GM21515 (cell line): Measurements from ENCODE around the gene IFNG-AS1.
A peak's percentile ranks its signal among the peaks of the same experiment; 100 is the strongest.

Experiments used
- ATAC-seq: cut with Tn5 transposase; IDR thresholded peaks from one replicate; pipeline ENCODE4 v1.9.1; 2021; ENCODE audit not compliant: unreplicated experiment

Gene IFNG-AS1

GRCh38 chr12:67989184-67989920, at the start of gene IFNG-AS1:
Gene IFNG-AS1 (plus strand): TSS chr12:67989447.
- no peak for ATAC-seq

- no peak for ATAC-seq
Measured at GRCh38 chr12:67939611-67940010, 49.6 kb upstream of the IFNG-AS1 start.

GRCh38 chr12:67940780-67941243, 48.4 kb upstream of the IFNG-AS1 start:
- no peak for ATAC-seq

GRCh38 chr12:67942724-67943123, 46.5 kb upstream of the IFNG-AS1 start:
- ATAC-seq: no peak

- peak; percentile 79 for ATAC-seq
Measured at GRCh38 chr12:67943141-67943892, 45.9 kb upstream of the IFNG-AS1 start.

GRCh38 chr12:67944093-67944492, 45.2 kb upstream of the IFNG-AS1 start:
- no peak for ATAC-seq

- ATAC-seq: no peak
Measured at GRCh38 chr12:67952787-67953186, 36.5 kb upstream of the IFNG-AS1 start.

- no peak for ATAC-seq
Measured at GRCh38 chr12:67957383-67957782, 31.9 kb upstream of the IFNG-AS1 start.

- no peak for ATAC-seq
Measured at GRCh38 chr12:67958187-67958586, 31.1 kb upstream of the IFNG-AS1 start.

- no peak for ATAC-seq
Measured at GRCh38 chr12:67964456-67964855, 24.8 kb upstream of the IFNG-AS1 start.

- no peak for ATAC-seq
Measured at GRCh38 chr12:67966560-67966959, 22.7 kb upstream of the IFNG-AS1 start.

GRCh38 chr12:67968321-67968720, 20.9 kb upstream of the IFNG-AS1 start:
- ATAC-seq: no peak

- no peak for ATAC-seq
Measured at GRCh38 chr12:67968725-67969124, 20.5 kb upstream of the IFNG-AS1 start.

- ATAC-seq: no peak
Measured at GRCh38 chr12:67969134-67969802, 20.0 kb upstream of the IFNG-AS1 start.

- ATAC-seq: no peak
Measured at GRCh38 chr12:67977668-67978067, 11.6 kb upstream of the IFNG-AS1 start.

GRCh38 chr12:67980391-67980790, 8.9 kb upstream of the IFNG-AS1 start:
- no peak for ATAC-seq

GRCh38 chr12:67981287-67982162, 7.7 kb upstream of the IFNG-AS1 start:
- ATAC-seq: no peak

GRCh38 chr12:67982164-67982563, 7.1 kb upstream of the IFNG-AS1 start:
- no peak for ATAC-seq

GRCh38 chr12:67986632-67987031, 2.6 kb upstream of the IFNG-AS1 start:
- no peak for ATAC-seq

- peak; percentile 72 for ATAC-seq
Measured at GRCh38 chr12:67988601-67989021, 636 bp upstream of the IFNG-AS1 start.

GRCh38 chr12:67991158-67991557, 1.9 kb downstream of the IFNG-AS1 start:
- ATAC-seq: peak; percentile 56
